Measurements from ENCODE around the gene ZNF189. TPM values are rescaled to one million over a fixed set of nuclear protein-coding genes. Genes with fewer than 3 reads are reported as not detected.

Gene ZNF189
- polyA plus RNA-seq, 1 donor (not counting 4 experiments of a cell fraction or from before 2014, with no cell fraction given) = 8.7 TPM

GRCh38 chr9:101458963-101459631 is 60.4 kb downstream of the ZNF189 start:
- no peak for DNase-seq (ENCODE audit: low read depth, low spot score)
- no peaks in the 10 kb centered on the region for H3K27me3 ChIP-seq (ENCODE audit: control insufficient read depth, extremely low read depth, insufficient read depth, low read length)
- H3K4me3 ChIP-seq (ENCODE audit: control insufficient read depth in 2 of 3, extremely low read depth in 1 of 3, insufficient read depth in 2 of 3, low read depth in 1 of 3, low read length in 3 of 3) = no peak overlapping the region
- no peak overlapping the region for H3K4me2 ChIP-seq (ENCODE audit: control insufficient read depth, extremely low read depth, insufficient read depth, low read depth, low read length)
- no peak overlapping the region for H2AFZ ChIP-seq (ENCODE audit: control insufficient read depth, low read length)
- H3K9ac ChIP-seq (ENCODE audit: control insufficient read depth, extremely low read depth, insufficient read depth, low read length) = no peak overlapping the region
- dilution Hi-C loops (cut with MboI; ENCODE audit: extremely low pct_ligation_motif_present, low sequenced_read_pairs) = no loop called here
- H3K9me3 ChIP-seq (ENCODE audit: control insufficient read depth, low read depth, low read length) = no peaks in the 10 kb centered on the region
- peaks cover 3% of the 10 kb centered on the region for H3K4me1 ChIP-seq (ENCODE audit: control insufficient read depth, extremely low read depth, insufficient read depth, low read length)
- no peaks in the 10 kb centered on the region for H4K20me1 ChIP-seq (ENCODE audit: control insufficient read depth, extremely low read depth, insufficient read depth, low read length)
- TF ChIP-seq, protein P1, sequence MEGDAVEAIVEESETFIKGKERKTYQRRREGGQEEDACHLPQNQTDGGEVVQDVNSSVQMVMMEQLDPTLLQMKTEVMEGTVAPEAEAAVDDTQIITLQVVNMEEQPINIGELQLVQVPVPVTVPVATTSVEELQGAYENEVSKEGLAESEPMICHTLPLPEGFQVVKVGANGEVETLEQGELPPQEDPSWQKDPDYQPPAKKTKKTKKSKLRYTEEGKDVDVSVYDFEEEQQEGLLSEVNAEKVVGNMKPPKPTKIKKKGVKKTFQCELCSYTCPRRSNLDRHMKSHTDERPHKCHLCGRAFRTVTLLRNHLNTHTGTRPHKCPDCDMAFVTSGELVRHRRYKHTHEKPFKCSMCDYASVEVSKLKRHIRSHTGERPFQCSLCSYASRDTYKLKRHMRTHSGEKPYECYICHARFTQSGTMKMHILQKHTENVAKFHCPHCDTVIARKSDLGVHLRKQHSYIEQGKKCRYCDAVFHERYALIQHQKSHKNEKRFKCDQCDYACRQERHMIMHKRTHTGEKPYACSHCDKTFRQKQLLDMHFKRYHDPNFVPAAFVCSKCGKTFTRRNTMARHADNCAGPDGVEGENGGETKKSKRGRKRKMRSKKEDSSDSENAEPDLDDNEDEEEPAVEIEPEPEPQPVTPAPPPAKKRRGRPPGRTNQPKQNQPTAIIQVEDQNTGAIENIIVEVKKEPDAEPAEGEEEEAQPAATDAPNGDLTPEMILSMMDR (optimal IDR thresholded peaks at IDR 0.05 in 1 of 3, IDR thresholded peaks at IDR 0.05 in 1 of 3, conservative IDR thresholded peaks at IDR 0.05 in 1 of 3; ENCODE audit: extremely low read depth in 1 of 3, insufficient read depth in 2 of 3, low read length in 3 of 3) = peak; percentile 59 to 84 (median 78)
- no peak for TF ChIP-seq EZH2 (IDR thresholded peaks at IDR 0.05; ENCODE audit: low read length)
- no peaks in the 10 kb centered on the region for H3K36me3 ChIP-seq (ENCODE audit: control insufficient read depth in 2 of 2, extremely low read depth in 1 of 2, insufficient read depth in 2 of 2, low read length in 2 of 2)
- no peaks in the 10 kb centered on the region for H3K79me2 ChIP-seq (ENCODE audit: control insufficient read depth, insufficient read depth, low read length)
- H3K9me1 ChIP-seq (ENCODE audit: control insufficient read depth, extremely low read depth, insufficient read depth, low read length) = no peaks in the 10 kb centered on the region
- no peak overlapping the region for H3K27ac ChIP-seq (ENCODE audit: control insufficient read depth, insufficient read depth, low read length)
- FAIRE-seq = peak; percentile 78

Small RNA genes lying within 50 kb of the gene (small RNA-seq; reads per million reads assigned to genes)
- 0 reads per million in 3 experiments for gene AL353621.2 (ENCODE audit: insufficient read length in 3 of 3, low read depth in 3 of 3, low replicate concordance in 1 of 3)

Other genes starting within 250 kb of the ZNF189 start
- 0.02 to 0.14 TPM (median 0.08 TPM) in 3 replicates for gene BAAT, start 13.8 kb upstream of the ZNF189 start, polyA plus RNA-seq
- 11.0 to 24.0 TPM (median 17.4 TPM) in 3 replicates for gene MRPL50, start 233 bp upstream of the ZNF189 start, polyA plus RNA-seq
- not detected in 3 replicates for gene ALDOB, start 36.9 kb downstream of the ZNF189 start, polyA plus RNA-seq
- gene RNF20, start 135.0 kb downstream of the ZNF189 start, polyA plus RNA-seq = 19.4 to 28.8 TPM (median 21.6 TPM) in 3 replicates
- gene PPP3R2, start 196.1 kb downstream of the ZNF189 start, polyA plus RNA-seq = not detected in 3 replicates